Activated T-cell treated with anti-CD3 and anti-CD28 coated beads, Interleukin-2, amount 50 U/mL, for 4 hours (primary cell): ENCODE results near the gene DEGS2. TPM values are rescaled to one million over a fixed set of nuclear protein-coding genes. Genes with fewer than 3 reads are reported as not detected.

ENCODE experiments used
- ATAC-seq, 2 donors: fragments of 200-7000 bp; cut with Tn5 transposase; one replicate each; pipeline ENCODE4 v1.10.0; 2021
- DNase-seq: peaks from one replicate; pipeline ENCODE4 v3.0.0-alpha.2; 2020
- H3K27me3 Mint-ChIP-seq: one replicate; pipeline ENCODE4 v1.8.0; 2021; ENCODE audit warnings: low read depth, mixed read lengths
- H3K36me3 Mint-ChIP-seq: one replicate; pipeline ENCODE4 v1.8.0; 2022; ENCODE audit warnings: mixed read lengths; ENCODE audit not compliant: insufficient read depth
- H3K4me1 Mint-ChIP-seq: one replicate; pipeline ENCODE4 v1.8.0; 2021; ENCODE audit warnings: low read depth, mixed read lengths
- H3K4me3 Mint-ChIP-seq: one replicate; pipeline ENCODE4 v1.8.0; 2021; ENCODE audit warnings: mild to moderate bottlenecking, moderate library complexity, mixed read lengths
- H3K9me3 Mint-ChIP-seq: one replicate; pipeline ENCODE4 v1.8.0; 2021; ENCODE audit warnings: mixed read lengths
- total RNA-seq, 3 donors: library from RNA; stranded (reverse); gene quantifications; one replicate each; pipeline ENCODE4 v1.2.1, GENCODE V29; 2021

DEGS2 gene
- total RNA-seq, 3 donors from 2014 or later: 0.19 to 0.40 (median 0.40) TPM

DNA sequence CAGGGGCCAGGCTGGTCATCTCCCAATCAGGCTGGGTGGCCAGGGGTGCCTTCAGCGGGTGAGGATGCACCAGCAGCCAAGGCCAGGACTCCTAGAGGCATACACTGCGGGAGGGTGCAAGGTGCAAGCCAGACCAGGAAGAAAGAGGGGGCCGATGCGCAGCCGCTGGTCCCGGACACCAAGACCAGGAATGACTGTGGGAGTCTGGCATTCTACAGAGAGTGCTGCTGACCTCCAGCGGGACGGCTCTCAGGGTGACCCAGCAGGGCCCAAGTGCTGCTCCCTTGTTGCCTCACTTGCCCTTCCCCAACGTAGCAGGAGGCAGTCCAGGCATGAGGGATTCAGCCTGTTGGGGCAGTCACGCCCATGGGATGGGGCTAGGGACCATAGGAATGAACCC lies 35.8 kb downstream of the DEGS2 start:
- H3K27me3 Mint-ChIP-seq: no peaks in the 10 kb centered on the region
- DNase-seq: no peak
- H3K4me1 Mint-ChIP-seq: peaks cover 10% of the 10 kb centered on the region
- H3K9me3 Mint-ChIP-seq: no peaks in the 10 kb centered on the region
- ATAC-seq: no peak
- no peak overlapping the region for H3K4me3 Mint-ChIP-seq
- peaks cover 26% of the 10 kb centered on the region for H3K36me3 Mint-ChIP-seq

GRCh38 chr14:100122481-100123223 lies 36.8 kb downstream of the DEGS2 start:
- Mint-ChIP-seq H3K4me3 (no peak overlapping the region), H3K27me3 (no peaks in the 10 kb centered on the region), H3K36me3 (peaks cover 26% of the 10 kb centered on the region), H3K4me1 (peaks cover 20% of the 10 kb centered on the region), H3K9me3 (no peaks in the 10 kb centered on the region)
- DNase-seq (no peak), ATAC-seq (no peak)

GRCh38 chr14:100121643-100122480 lies 37.6 kb downstream of the DEGS2 start:
- Mint-ChIP-seq H3K27me3 (no peaks in the 10 kb centered on the region), H3K36me3 (peaks cover 21% of the 10 kb centered on the region)
- no peak for DNase-seq

GRCh38 chr14:100120522-100121269 lies 38.7 kb downstream of the DEGS2 start:
- Mint-ChIP-seq H3K9me3 (no peaks in the 10 kb centered on the region), H3K4me1 (peaks cover 23% of the 10 kb centered on the region), H3K36me3 (peaks cover 25% of the 10 kb centered on the region), H3K4me3 (no peak overlapping the region), H3K27me3 (no peaks in the 10 kb centered on the region)
- ATAC-seq (no peak), DNase-seq (no peak)

More at GRCh38 chr14:100121643-100122480, 37.6 kb downstream of the DEGS2 start:
- Mint-ChIP-seq H3K4me1 (peaks cover 21% of the 10 kb centered on the region), H3K9me3 (no peaks in the 10 kb centered on the region), H3K4me3 (no peak overlapping the region)
- ATAC-seq: no peak

DNA sequence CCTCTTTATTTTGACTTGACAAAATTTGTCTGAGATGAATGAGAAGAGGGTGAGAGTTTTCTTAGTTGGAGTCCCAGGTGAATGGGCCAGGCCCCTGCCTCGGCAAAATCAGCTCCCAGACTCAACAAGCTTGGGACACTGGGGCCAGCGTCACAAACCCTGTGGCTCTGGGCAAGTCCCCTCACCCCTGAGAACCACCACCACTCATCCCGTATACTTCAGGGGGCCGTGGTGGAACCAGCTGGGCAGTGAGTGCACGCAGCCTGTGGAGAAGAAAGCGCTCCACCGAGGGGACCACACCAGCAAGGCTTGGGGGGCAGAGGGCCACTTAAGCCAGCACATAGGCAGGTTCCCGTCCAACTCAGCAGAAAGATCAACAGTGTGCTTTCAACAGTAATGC lies 40.2 kb downstream of the DEGS2 start:
- no peak for DNase-seq
- no peak overlapping the region for H3K4me3 Mint-ChIP-seq
- H3K4me1 Mint-ChIP-seq: peaks cover 26% of the 10 kb centered on the region
- peaks cover 20% of the 10 kb centered on the region for H3K36me3 Mint-ChIP-seq
- no peaks in the 10 kb centered on the region for H3K9me3 Mint-ChIP-seq
- ATAC-seq: no peak
- no peaks in the 10 kb centered on the region for H3K27me3 Mint-ChIP-seq

GRCh38 chr14:100118396-100119011 lies 40.9 kb downstream of the DEGS2 start:
- no peak for DNase-seq
- H3K36me3 Mint-ChIP-seq: peaks cover 22% of the 10 kb centered on the region
- no peak overlapping the region for H3K4me3 Mint-ChIP-seq
- peaks cover 27% of the 10 kb centered on the region for H3K4me1 Mint-ChIP-seq
- ATAC-seq: peak; percentile 74 to 75
- H3K27me3 Mint-ChIP-seq: no peaks in the 10 kb centered on the region
- no peaks in the 10 kb centered on the region for H3K9me3 Mint-ChIP-seq

DNA sequence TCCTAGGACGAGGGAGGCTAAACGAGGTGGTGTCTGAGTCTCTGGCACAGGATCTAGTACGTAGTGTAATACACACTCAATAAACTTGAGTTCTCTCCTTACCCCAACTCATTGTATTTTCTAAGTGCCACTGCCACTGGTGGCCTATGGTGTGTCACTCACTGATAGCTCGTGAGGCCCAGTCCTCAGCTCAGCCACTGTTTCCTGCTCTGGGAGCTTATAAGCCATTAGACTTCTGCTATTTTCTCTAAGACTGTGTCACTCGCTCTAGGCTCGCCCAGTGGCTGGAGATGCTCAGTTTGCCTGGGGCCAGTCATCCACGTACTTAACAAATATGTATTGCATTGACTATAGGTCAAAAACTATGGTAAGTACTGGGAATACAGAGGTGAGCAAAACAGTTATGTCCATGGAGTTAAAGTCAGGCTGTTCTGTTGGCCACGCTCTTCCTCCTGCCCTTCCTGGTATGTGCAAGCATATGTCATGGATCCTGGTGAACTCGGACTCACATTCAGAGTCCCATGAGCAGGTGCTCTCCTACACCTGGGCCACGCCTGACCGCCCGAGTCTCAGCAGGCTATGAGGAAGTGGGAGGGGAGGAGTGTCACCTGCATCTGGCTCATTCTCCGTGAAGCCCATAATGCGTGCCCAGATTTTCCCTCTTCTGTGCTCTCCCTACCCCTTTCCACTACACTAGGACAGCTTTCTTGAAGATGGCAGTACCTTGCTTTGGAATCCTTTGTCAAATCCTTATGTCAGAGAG lies 41.6 kb downstream of the DEGS2 start:
- H3K9me3 Mint-ChIP-seq: no peaks in the 10 kb centered on the region

GRCh38 chr14:100117026-100117425 lies 42.4 kb downstream of the DEGS2 start:
- DNase-seq (no peak), ATAC-seq (no peak)
- Mint-ChIP-seq H3K4me1 (peaks cover 35% of the 10 kb centered on the region), H3K4me3 (no peak overlapping the region), H3K27me3 (no peaks in the 10 kb centered on the region), H3K9me3 (no peaks in the 10 kb centered on the region), H3K36me3 (peaks cover 30% of the 10 kb centered on the region)

More for the DNA sequence above, 41.6 kb downstream of the DEGS2 start:
- ATAC-seq: no peak
- Mint-ChIP-seq H3K36me3 (peaks cover 24% of the 10 kb centered on the region), H3K4me1 (peaks cover 29% of the 10 kb centered on the region), H3K27me3 (no peaks in the 10 kb centered on the region), H3K4me3 (no peak overlapping the region)
- DNase-seq: no peak

GRCh38 chr14:100116134-100116533 lies 43.3 kb downstream of the DEGS2 start:
- ATAC-seq (no peak), DNase-seq (no peak)
- H3K4me1 Mint-ChIP-seq: peaks cover 37% of the 10 kb centered on the region
- no peak overlapping the region for H3K4me3 Mint-ChIP-seq
- H3K27me3 Mint-ChIP-seq: no peaks in the 10 kb centered on the region
- H3K9me3 Mint-ChIP-seq: no peaks in the 10 kb centered on the region
- peaks cover 30% of the 10 kb centered on the region for H3K36me3 Mint-ChIP-seq

DNA sequence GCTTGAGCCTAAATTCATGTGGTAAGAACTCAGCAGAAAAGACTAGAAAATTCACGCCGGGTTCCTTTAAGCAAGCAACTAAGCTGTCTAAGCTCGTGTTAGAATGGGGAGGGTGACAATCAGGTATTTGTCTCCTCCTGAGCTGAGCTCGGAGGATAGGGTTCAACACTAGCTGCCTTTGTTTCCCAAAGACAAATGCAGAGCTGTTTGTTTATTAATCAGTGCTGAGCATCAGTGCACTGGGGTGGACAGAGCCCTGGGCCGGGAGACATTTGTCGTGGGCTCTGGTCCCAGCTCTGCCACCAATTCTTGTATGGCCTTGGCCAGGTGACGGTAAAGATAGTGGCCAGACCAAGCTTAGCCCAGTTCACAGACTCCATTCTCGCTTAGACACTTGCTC lies 43.7 kb downstream of the DEGS2 start:
- peaks cover 30% of the 10 kb centered on the region for H3K36me3 Mint-ChIP-seq
- no peak for DNase-seq
- no peak overlapping the region for H3K4me3 Mint-ChIP-seq
- H3K9me3 Mint-ChIP-seq: no peaks in the 10 kb centered on the region
- ATAC-seq: no peak
- H3K4me1 Mint-ChIP-seq: peaks cover 37% of the 10 kb centered on the region
- no peaks in the 10 kb centered on the region for H3K27me3 Mint-ChIP-seq

- Mint-ChIP-seq H3K27me3 (no peaks in the 10 kb centered on the region), H3K4me1 (peaks cover 37% of the 10 kb centered on the region), H3K4me3 (no peak overlapping the region), H3K9me3 (no peaks in the 10 kb centered on the region), H3K36me3 (peaks cover 26% of the 10 kb centered on the region)
- DNase-seq (no peak), ATAC-seq (no peak)
These were observed 44.2 kb downstream of the DEGS2 start for GRCh38 chr14:100115236-100115635.

GRCh38 chr14:100114109-100114765 lies 45.2 kb downstream of the DEGS2 start:
- H3K4me3 Mint-ChIP-seq: no peak overlapping the region
- H3K36me3 Mint-ChIP-seq: peaks cover 20% of the 10 kb centered on the region
- H3K9me3 Mint-ChIP-seq: no peaks in the 10 kb centered on the region
- H3K4me1 Mint-ChIP-seq: peaks cover 40% of the 10 kb centered on the region
- H3K27me3 Mint-ChIP-seq: no peaks in the 10 kb centered on the region
- ATAC-seq: no peak
- no peak for DNase-seq
